Ishikawa (cell line): Measurements from ENCODE around the gene PLIN1.

Experiments used
- CEBPB ChIP-seq: IDR thresholded peaks from 2 replicates; pipeline ENCODE4 v1.6.1; 2012
- CREB1 ChIP-seq: IDR thresholded peaks from 2 replicates; pipeline ENCODE4 v1.6.1; 2012; ENCODE audit warnings: low read depth
- EGR1 ChIP-seq: IDR thresholded peaks from 2 replicates; pipeline ENCODE4 v1.6.1; 2012
- EP300 ChIP-seq: IDR thresholded peaks from 2 replicates; pipeline ENCODE4 v1.6.1; 2012; ENCODE audit warnings: borderline replicate concordance
- FOXM1 ChIP-seq: IDR thresholded peaks from 2 replicates; pipeline ENCODE4 v1.6.1; 2012; ENCODE audit warnings: low read depth, borderline replicate concordance
- NFIC ChIP-seq: IDR thresholded peaks from 2 replicates; pipeline ENCODE4 v1.6.1; 2012
- RAD21 ChIP-seq: IDR thresholded peaks from 2 replicates; pipeline ENCODE4 v1.6.1; 2012; ENCODE audit warnings: low read depth
- TAF1 ChIP-seq: IDR thresholded peaks from 2 replicates; pipeline ENCODE4 v1.6.1; 2012; ENCODE audit warnings: low read depth, mild to moderate bottlenecking
- TCF12 ChIP-seq: IDR thresholded peaks from 2 replicates; pipeline ENCODE4 v1.6.1; 2012; ENCODE audit warnings: low read depth
- YY1 ChIP-seq: IDR thresholded peaks from 2 replicates; pipeline ENCODE4 v1.6.1; 2012; ENCODE audit warnings: low read depth
- ZBTB7A ChIP-seq: IDR thresholded peaks from 2 replicates; pipeline ENCODE4 v1.6.1; 2012; ENCODE audit warnings: low read depth
- TF ChIP-seq, protein P1 (sequence below): IDR thresholded peaks from 2 replicates; pipeline ENCODE4 v1.6.1; 2012
- TF ChIP-seq, protein P2 (sequence below): IDR thresholded peaks from 2 replicates; pipeline ENCODE4 v1.6.1; 2012; ENCODE audit warnings: low read depth, mild to moderate bottlenecking
- TF ChIP-seq, protein P3 (sequence below): IDR thresholded peaks from 2 replicates; pipeline ENCODE4 v1.6.1; 2012

DNA sequence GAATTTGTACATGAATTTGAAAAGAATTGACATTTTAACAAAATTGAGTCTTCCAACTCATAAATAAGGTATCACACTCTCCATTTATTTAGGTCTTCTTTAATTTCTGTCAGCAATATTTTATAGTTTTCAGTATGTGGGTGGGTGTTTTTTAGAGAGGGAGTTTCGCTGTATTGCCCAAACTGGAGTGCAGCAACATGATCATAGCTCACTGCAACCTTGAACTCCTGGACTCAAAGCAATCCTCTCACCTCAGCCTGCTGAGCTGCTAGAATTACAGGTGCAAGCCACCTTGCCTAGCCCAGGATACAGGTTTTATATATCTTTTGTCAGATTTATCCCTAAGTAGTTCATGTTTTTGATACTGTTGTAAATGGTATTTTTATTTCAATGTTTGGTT is 16.0 kb upstream of the PLIN1 start:
- TF ChIP-seq NFIC = no peak
- TF ChIP-seq, protein P1, sequence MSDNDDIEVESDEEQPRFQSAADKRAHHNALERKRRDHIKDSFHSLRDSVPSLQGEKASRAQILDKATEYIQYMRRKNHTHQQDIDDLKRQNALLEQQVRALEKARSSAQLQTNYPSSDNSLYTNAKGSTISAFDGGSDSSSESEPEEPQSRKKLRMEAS = no peak
- TF ChIP-seq, protein P2, sequence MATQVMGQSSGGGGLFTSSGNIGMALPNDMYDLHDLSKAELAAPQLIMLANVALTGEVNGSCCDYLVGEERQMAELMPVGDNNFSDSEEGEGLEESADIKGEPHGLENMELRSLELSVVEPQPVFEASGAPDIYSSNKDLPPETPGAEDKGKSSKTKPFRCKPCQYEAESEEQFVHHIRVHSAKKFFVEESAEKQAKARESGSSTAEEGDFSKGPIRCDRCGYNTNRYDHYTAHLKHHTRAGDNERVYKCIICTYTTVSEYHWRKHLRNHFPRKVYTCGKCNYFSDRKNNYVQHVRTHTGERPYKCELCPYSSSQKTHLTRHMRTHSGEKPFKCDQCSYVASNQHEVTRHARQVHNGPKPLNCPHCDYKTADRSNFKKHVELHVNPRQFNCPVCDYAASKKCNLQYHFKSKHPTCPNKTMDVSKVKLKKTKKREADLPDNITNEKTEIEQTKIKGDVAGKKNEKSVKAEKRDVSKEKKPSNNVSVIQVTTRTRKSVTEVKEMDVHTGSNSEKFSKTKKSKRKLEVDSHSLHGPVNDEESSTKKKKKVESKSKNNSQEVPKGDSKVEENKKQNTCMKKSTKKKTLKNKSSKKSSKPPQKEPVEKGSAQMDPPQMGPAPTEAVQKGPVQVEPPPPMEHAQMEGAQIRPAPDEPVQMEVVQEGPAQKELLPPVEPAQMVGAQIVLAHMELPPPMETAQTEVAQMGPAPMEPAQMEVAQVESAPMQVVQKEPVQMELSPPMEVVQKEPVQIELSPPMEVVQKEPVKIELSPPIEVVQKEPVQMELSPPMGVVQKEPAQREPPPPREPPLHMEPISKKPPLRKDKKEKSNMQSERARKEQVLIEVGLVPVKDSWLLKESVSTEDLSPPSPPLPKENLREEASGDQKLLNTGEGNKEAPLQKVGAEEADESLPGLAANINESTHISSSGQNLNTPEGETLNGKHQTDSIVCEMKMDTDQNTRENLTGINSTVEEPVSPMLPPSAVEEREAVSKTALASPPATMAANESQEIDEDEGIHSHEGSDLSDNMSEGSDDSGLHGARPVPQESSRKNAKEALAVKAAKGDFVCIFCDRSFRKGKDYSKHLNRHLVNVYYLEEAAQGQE = no peak
- TF ChIP-seq YY1 = no peak
- TF ChIP-seq EGR1 = no peak
- TF ChIP-seq EP300 = no peak
- no peak for TF ChIP-seq RAD21
- no peak for TF ChIP-seq FOXM1
- TF ChIP-seq TAF1 = no peak
- no peak for TF ChIP-seq CEBPB
- TF ChIP-seq, protein P3, sequence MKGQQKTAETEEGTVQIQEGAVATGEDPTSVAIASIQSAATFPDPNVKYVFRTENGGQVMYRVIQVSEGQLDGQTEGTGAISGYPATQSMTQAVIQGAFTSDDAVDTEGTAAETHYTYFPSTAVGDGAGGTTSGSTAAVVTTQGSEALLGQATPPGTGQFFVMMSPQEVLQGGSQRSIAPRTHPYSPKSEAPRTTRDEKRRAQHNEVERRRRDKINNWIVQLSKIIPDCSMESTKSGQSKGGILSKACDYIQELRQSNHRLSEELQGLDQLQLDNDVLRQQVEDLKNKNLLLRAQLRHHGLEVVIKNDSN = no peak
- no peak for TF ChIP-seq TCF12
- TF ChIP-seq CREB1 = no peak
- TF ChIP-seq ZBTB7A = no peak
